CD4-positive, alpha-beta T cell treated with Interleukin-15 for 1 hour (primary cell): Measurements from ENCODE around the gene CD180.
A peak's percentile ranks its signal among the peaks of the same experiment; 100 is the strongest.

ENCODE experiments used
- DNase-seq: peaks from one replicate; pipeline ENCODE4 v3.0.0-alpha.2; 2020

Gene CD180

GRCh38 chr5:67156976-67157583 is 39.5 kb downstream of the CD180 start:
- DNase-seq: peak; percentile 59

GRCh38 chr5:67154556-67155206 is 41.9 kb downstream of the CD180 start:
- DNase-seq: no peak

- DNase-seq: no peak
These were observed 43.3 kb downstream of the CD180 start for GRCh38 chr5:67153292-67153691.

- DNase-seq: no peak
These were observed 44.2 kb downstream of the CD180 start for GRCh38 chr5:67152400-67152799.

- DNase-seq: no peak
These were observed 46.6 kb downstream of the CD180 start for GRCh38 chr5:67149951-67150523.

- no peak for DNase-seq
These were observed 47.3 kb downstream of the CD180 start for GRCh38 chr5:67149057-67149950.

- no peak for DNase-seq
These were observed 48.8 kb downstream of the CD180 start for GRCh38 chr5:67147760-67148159.

GRCh38 chr5:67146981-67147380 is 49.6 kb downstream of the CD180 start:
- no peak for DNase-seq

- no peak for DNase-seq
These were observed 50.0 kb downstream of the CD180 start for GRCh38 chr5:67146574-67146973.

GRCh38 chr5:67144183-67144639 is 52.4 kb downstream of the CD180 start:
- no peak for DNase-seq

GRCh38 chr5:67143549-67143948 is 53.0 kb downstream of the CD180 start:
- no peak for DNase-seq

GRCh38 chr5:67142816-67143215 is 53.8 kb downstream of the CD180 start:
- no peak for DNase-seq

- DNase-seq: no peak
These were observed 55.0 kb downstream of the CD180 start for GRCh38 chr5:67141644-67142043.

- DNase-seq: no peak
These were observed 56.2 kb downstream of the CD180 start for GRCh38 chr5:67140413-67140812.

GRCh38 chr5:67139030-67139429 is 57.6 kb downstream of the CD180 start:
- DNase-seq: no peak

- no peak for DNase-seq
These were observed 61.1 kb downstream of the CD180 start for GRCh38 chr5:67135381-67135984.

GRCh38 chr5:67133776-67134175 is 62.8 kb downstream of the CD180 start:
- DNase-seq: no peak

GRCh38 chr5:67133217-67133616 is 63.4 kb downstream of the CD180 start:
- DNase-seq: no peak

- DNase-seq: no peak
These were observed 66.8 kb downstream of the CD180 start for GRCh38 chr5:67129768-67130167.
